Natural killer cell (primary cell): ENCODE results near the gene MIA. TPM values are rescaled to one million over a fixed set of nuclear protein-coding genes. Genes with fewer than 3 reads are reported as not detected.
"Not testable (repeated sequence)": the region's sequence is repeated elsewhere in the genome, so short reads cannot be mapped to it uniquely, and the experiment has no call there.

Experiments used
- ATAC-seq, 3 donors: fragments of 150-1000 bp in 2 of 3; fragments of 200-7000 bp in 1 of 3; cut with Tn5 transposase; 1 replicate in 1 of 3; 2 replicates in 2 of 3; pipeline ENCODE4 v1.10.0; 2021; ENCODE audit warnings: mild to moderate bottlenecking in 2 of 3, moderate library complexity in 2 of 3
- DNase-seq, 2 donors: peaks; one replicate each; pipeline versions ENCODE4 v3.0.0 to v3.0.0-alpha.2; 2013 to 2021; ENCODE audit warnings: mixed read lengths in 1 of 2
- H3K27ac ChIP-seq: one replicate; pipeline ENCODE4 v1.5.1; 2013; ENCODE audit warnings: mild to moderate bottlenecking, low read length
- H3K27me3 ChIP-seq: one replicate; pipeline ENCODE4 v1.6.1; 2013; ENCODE audit warnings: low read length; ENCODE audit not compliant: control insufficient read depth, insufficient read depth
- H3K36me3 ChIP-seq: one replicate; pipeline ENCODE4 v1.6.1; 2013; ENCODE audit warnings: low read length; ENCODE audit not compliant: control insufficient read depth, insufficient read depth
- H3K4me1 ChIP-seq: one replicate; pipeline ENCODE4 v1.6.1; 2013; ENCODE audit warnings: low read length; ENCODE audit not compliant: control insufficient read depth, insufficient read depth
- H3K4me3 ChIP-seq: one replicate; pipeline ENCODE4 v1.5.1; 2013; ENCODE audit warnings: low read length
- H3K9me3 ChIP-seq: one replicate; pipeline ENCODE4 v1.6.1; 2013; ENCODE audit warnings: low read length; ENCODE audit not compliant: control insufficient read depth, insufficient read depth
- H3K27ac Mint-ChIP-seq, 2 donors: one replicate each; pipeline ENCODE4 v1.8.0; 2022; ENCODE audit warnings: mild to moderate bottlenecking in 2 of 2, mixed read lengths in 2 of 2, moderate library complexity in 1 of 2
- H3K27me3 Mint-ChIP-seq, 2 donors: one replicate each; pipeline ENCODE4 v1.8.0; 2022; ENCODE audit warnings: low read depth in 2 of 2, mixed read lengths in 2 of 2
- H3K36me3 Mint-ChIP-seq: one replicate; pipeline ENCODE4 v1.8.0; 2022; ENCODE audit warnings: mixed read lengths
- H3K4me1 Mint-ChIP-seq, 2 donors: one replicate each; pipeline ENCODE4 v1.8.0; 2022; ENCODE audit warnings: mixed read lengths in 2 of 2
- H3K4me3 Mint-ChIP-seq: one replicate; pipeline ENCODE4 v1.8.0; 2022; ENCODE audit warnings: mild to moderate bottlenecking, moderate library complexity, mixed read lengths
- H3K9me3 Mint-ChIP-seq, 2 donors: one replicate each; pipeline ENCODE4 v1.8.0; 2022; ENCODE audit warnings: mixed read lengths in 2 of 2
- CTCF ChIP-seq: fragments of 200-600 bp; IDR thresholded peaks from one replicate; pipeline ENCODE4 v1.8.0; 2022; ENCODE audit warnings: antibody characterized with exemption
- WGBS: methylation state at CpG from one replicate; pipeline ENCODE4 v1.1.7; 2013; ENCODE audit warnings: missing lambda C conversion rate; ENCODE audit not compliant: insufficient coverage; 5-methylcytosine and 5-hydroxymethylcytosine counted together
- intact Hi-C: fragments of 100-400 bp; cut with micrococcal nuclease; formaldehyde crosslinking; loops from one replicate; pipeline ENCODE4 v1.14.2; 2022
- total RNA-seq, 4 donors: library from RNA; stranded (reverse); fragments of 120-200 nt in 1 of 4; gene quantifications; one replicate each; pipeline versions ENCODE4 v1.2.3 to v1.2.4, GENCODE V29; 2013 to 2022

The MIA gene
- total RNA-seq, 3 donors from 2014 or later (not counting 1 experiment from before 2014, with no cell fraction given) = not detected

DNA sequence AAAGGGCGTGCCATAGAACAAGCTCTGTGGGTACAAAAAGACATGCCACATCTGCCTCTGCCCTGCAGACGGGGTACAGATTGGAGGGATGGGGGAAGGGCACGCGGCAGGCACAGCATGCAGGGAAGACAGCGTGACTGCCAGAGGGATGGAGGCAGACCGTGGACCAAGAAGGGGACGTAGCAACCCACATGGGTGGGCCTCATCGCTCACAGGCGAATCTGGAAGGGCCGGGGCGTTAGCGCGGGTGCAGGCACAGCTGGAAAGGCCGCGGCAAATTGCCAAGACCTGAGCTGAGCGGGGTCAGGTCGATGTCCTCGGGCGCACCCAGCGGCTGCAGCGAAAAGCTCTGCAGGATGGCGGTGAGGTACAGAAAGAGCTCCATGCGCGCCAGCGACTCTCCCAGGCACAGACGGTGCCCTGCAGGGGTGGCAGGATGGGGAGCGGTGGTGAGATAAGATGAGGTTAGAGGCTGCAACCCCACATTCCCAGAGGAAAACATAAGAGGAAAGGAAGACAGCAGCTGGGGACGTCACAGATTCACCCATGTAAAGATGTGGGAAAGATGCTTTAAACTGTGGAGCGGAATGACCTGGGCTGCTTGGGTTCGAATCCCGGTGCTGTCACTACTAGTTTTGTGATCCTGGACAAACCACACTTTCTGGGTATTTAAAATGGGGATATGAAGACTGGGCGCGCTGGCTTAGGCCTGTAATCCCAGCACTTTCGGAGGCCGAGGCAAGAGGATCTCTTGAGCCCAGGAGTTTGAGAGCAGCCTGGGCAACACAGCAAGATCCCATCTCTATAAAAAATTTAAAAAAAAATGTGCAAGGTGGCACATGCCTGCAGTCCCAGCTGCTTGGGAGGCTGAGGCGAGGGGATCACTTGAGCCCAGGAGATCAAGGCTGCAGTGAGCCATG lies 43.4 kb downstream of the MIA start:
- peak; percentile 47 for TF ChIP-seq CTCF
- H3K27me3 ChIP-seq, H3K36me3 Mint-ChIP-seq, H3K27me3 Mint-ChIP-seq, H3K36me3 ChIP-seq, H3K9me3 Mint-ChIP-seq, H3K9me3 ChIP-seq: not testable (repeated sequence)
- peaks cover 31 to 35% of the 10 kb centered on the region in 2 donors for H3K4me1 Mint-ChIP-seq
- Histone ChIP-seq H3K4me1 (peaks cover 36% of the 10 kb centered on the region), H3K27ac (peak overlapping the region; percentile 76), H3K4me3 (peak overlapping the region; percentile 24)
- DNase-seq = peak; percentile 88 to 90
- H3K27ac Mint-ChIP-seq = peak overlapping the region; percentile 91 to 99
- peak overlapping the region; percentile 76 for H3K4me3 Mint-ChIP-seq
- ATAC-seq = peak; percentile 92 to 95 (median 93)
- intact Hi-C loops = loop anchor here (1.0 to 5.0 kb wide), 2 partner anchors 41 to 156 kb away; partner anchors contain the start of genes MIA and RAB4B
- 34% methylated on average over 23 of the region's 36 CpGs for WGBS

GRCh38 chr19:40819479-40820234 lies 44.3 kb downstream of the MIA start:
- H3K4me1 Mint-ChIP-seq = peaks cover 31 to 37% of the 10 kb centered on the region in 2 donors
- ATAC-seq = peak; percentile 28 to 68 (median 35)

DNA sequence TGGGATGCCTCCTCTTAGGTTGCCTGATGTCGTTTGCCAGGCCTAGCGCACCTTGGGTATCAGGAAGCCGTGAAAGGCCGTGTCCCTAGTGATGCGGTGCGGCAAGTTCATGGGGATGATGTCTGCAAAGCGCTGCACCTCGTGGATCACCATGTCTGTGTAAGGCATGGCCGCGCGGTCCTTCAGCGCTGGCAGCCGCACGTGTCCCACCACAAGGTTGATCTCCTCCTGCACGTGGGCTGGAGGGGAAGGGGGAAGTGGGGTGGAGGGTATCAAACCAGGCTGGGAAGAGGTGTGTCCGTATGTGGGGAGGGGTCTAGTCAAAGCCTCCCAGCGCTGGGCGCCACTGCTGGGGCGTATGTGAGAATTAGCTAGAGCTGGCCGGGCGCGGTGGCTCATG lies 46.8 kb downstream of the MIA start:
- no peaks in the 10 kb centered on the region for H3K9me3 Mint-ChIP-seq
- no peaks in the 10 kb centered on the region for H3K36me3 ChIP-seq
- no peak for TF ChIP-seq CTCF
- intact Hi-C loops = loop anchor here (10.0 kb wide), 1 partner anchor 483 kb away; no protein-coding TSS in a partner anchor
- no peaks in the 10 kb centered on the region for H3K27me3 ChIP-seq
- H3K36me3 Mint-ChIP-seq = no peaks in the 10 kb centered on the region
- peaks cover 69% of the 10 kb centered on the region for H3K4me1 ChIP-seq
- H3K9me3 ChIP-seq = no peaks in the 10 kb centered on the region
- ATAC-seq = no peak
- peaks cover 55 to 60% of the 10 kb centered on the region in 2 donors for H3K4me1 Mint-ChIP-seq
- DNase-seq = peak in 1 of 2 donors; percentile 7
- peak overlapping the region in 1 of 2 donors; percentile 92 for H3K27ac Mint-ChIP-seq
- H3K4me3 ChIP-seq = no peak overlapping the region
- WGBS = 90% methylated on average over 22 of the region's 22 CpGs
- H3K27me3 Mint-ChIP-seq = no peaks in the 10 kb centered on the region
- H3K4me3 Mint-ChIP-seq = no peak overlapping the region
- H3K27ac ChIP-seq = no peak overlapping the region

More at GRCh38 chr19:40819479-40820234, 44.3 kb downstream of the MIA start:
- H3K36me3 Mint-ChIP-seq, H3K36me3 ChIP-seq, H3K27me3 ChIP-seq, H3K9me3 Mint-ChIP-seq, H3K9me3 ChIP-seq, H3K4me3 ChIP-seq, H3K27me3 Mint-ChIP-seq: not testable (repeated sequence)
- WGBS = 38% methylated on average over 3 of the region's 6 CpGs
- peaks cover 45% of the 10 kb centered on the region for H3K4me1 ChIP-seq
- peak; percentile 90 for TF ChIP-seq CTCF
- Mint-ChIP-seq H3K4me3 (peak overlapping the region; percentile 40), H3K27ac (peak overlapping the region; percentile 91 to 99)
- peak overlapping the region; percentile 19 for H3K27ac ChIP-seq
- intact Hi-C loops = loop anchor here (1.0 to 10.0 kb wide), 3 partner anchors 42 to 485 kb away; partner anchors contain the start of genes MIA and RAB4B
- DNase-seq = peak; percentile 67 to 84

- peaks cover 56 to 63% of the 10 kb centered on the region in 2 donors for H3K4me1 Mint-ChIP-seq
- ATAC-seq, H3K27me3 Mint-ChIP-seq, H3K4me3 ChIP-seq, H3K27me3 ChIP-seq, H3K27ac ChIP-seq, H3K36me3 Mint-ChIP-seq, DNase-seq, H3K36me3 ChIP-seq, H3K9me3 ChIP-seq, H3K9me3 Mint-ChIP-seq, H3K4me3 Mint-ChIP-seq: not testable (repeated sequence)
- intact Hi-C loops = loop anchor here (10.0 kb wide), 1 partner anchor 482 kb away; no protein-coding TSS in a partner anchor
- H3K27ac Mint-ChIP-seq = peak overlapping the region; percentile 67 to 92
- WGBS = 74% methylated on average over 9 of the region's 9 CpGs
- H3K4me1 ChIP-seq = peaks cover 74% of the 10 kb centered on the region
Measured at GRCh38 chr19:40822704-40823553, 47.6 kb downstream of the MIA start.

- intact Hi-C loops = loop anchor here (5.0 to 10.0 kb wide), 2 partner anchors 437 to 480 kb away; partner anchors contain the start of gene HNRNPUL1
- not testable (repeated sequence) for H3K9me3 Mint-ChIP-seq, H3K27me3 ChIP-seq, H3K27me3 Mint-ChIP-seq, H3K36me3 Mint-ChIP-seq, H3K27ac ChIP-seq, DNase-seq, ATAC-seq, H3K4me3 Mint-ChIP-seq, H3K36me3 ChIP-seq, H3K9me3 ChIP-seq, H3K4me3 ChIP-seq
- H3K4me1 ChIP-seq = peaks cover 55% of the 10 kb centered on the region
- Mint-ChIP-seq H3K27ac (peak overlapping the region; percentile 85 to 92), H3K4me1 (peaks cover 41 to 59% of the 10 kb centered on the region in 2 donors)
- WGBS = 76% methylated on average over 14 of the region's 16 CpGs
Measured at GRCh38 chr19:40824916-40825315, 49.6 kb downstream of the MIA start.
